LHCN-M2 (cell line): ENCODE data around the gene TRIM17. TPM values are rescaled to one million over a fixed set of nuclear protein-coding genes. Genes with fewer than 3 reads are reported as not detected.
A peak's percentile ranks its signal among the peaks of the same experiment; 100 is the strongest.
"Not testable (repeated sequence)": the region's sequence is repeated elsewhere in the genome, so short reads cannot be mapped to it uniquely, and the experiment has no call there.

Experiments
- DNase-seq: peaks from one replicate; pipeline ENCODE4 v3.0.0-alpha.2; 2012; ENCODE audit warnings: low read depth
- total RNA-seq: library from RNA; depleted of rRNA; stranded (reverse); fragments of >200 nt; gene quantifications from 2 replicates; pipeline ENCODE4 v1.2.3, GENCODE V29; 2014

TRIM17 gene
- total RNA-seq, 1 experiment from 2014 or later: not detected

DNA sequence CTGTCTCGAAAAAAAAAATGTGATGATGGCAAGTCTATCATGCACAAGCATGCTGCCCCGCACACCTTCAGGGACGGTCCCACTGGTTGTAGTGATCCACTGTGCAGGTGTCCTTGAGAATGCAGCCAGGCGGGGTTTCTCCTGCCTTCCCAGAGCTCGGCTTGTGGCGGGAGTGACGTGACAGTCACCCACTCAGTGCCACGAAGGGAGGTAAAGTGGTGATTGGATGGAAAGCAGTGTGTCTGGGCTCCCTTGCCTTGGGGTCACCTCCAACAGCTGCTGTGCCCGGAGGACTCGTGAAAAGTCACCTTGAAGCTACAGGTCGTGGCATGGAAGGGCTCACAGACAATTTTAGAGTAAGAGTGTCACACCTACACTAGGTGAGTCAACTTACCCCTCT lies 33.5 kb upstream of the TRIM17 start:
- no peak for DNase-seq

DNA sequence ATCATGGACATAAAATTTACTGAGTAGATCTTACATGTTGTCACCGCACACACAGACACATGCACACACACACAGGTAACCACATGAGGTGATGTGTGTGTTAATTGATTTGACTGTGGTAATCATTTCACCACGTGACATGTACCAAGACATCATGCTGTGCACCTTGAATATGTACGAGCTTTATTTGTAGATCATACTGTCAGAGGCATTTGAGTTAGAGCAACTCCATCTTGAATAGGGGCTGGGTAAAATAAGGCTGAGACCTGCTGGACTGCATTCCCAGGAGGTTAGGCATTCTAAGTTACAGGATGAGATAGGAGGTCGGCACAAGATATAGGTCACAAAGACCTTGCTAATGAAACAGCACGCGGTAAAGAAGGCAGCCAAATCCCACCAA lies 31.7 kb upstream of the TRIM17 start:
- DNase-seq: no peak

DNA sequence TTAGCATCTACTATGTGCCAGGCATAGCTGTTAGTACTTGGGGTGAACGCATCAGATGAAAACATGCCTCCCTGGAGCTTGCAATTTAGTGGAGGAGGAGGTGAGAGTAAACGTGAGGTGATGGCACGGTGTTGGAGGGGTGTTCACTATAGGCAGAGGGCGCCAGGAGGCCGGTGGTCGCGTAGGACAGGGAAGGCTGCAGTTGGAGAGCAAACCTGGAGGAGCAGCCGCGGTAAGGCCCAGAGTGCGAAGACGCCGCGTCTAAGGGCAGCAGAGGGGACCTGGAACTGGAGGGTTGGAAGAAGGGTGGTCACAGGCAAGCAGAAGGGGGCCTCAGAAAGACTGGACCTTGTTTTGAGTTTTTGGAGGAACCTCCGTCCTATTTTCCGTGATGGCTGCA lies 30.2 kb upstream of the TRIM17 start:
- DNase-seq: no peak

DNA sequence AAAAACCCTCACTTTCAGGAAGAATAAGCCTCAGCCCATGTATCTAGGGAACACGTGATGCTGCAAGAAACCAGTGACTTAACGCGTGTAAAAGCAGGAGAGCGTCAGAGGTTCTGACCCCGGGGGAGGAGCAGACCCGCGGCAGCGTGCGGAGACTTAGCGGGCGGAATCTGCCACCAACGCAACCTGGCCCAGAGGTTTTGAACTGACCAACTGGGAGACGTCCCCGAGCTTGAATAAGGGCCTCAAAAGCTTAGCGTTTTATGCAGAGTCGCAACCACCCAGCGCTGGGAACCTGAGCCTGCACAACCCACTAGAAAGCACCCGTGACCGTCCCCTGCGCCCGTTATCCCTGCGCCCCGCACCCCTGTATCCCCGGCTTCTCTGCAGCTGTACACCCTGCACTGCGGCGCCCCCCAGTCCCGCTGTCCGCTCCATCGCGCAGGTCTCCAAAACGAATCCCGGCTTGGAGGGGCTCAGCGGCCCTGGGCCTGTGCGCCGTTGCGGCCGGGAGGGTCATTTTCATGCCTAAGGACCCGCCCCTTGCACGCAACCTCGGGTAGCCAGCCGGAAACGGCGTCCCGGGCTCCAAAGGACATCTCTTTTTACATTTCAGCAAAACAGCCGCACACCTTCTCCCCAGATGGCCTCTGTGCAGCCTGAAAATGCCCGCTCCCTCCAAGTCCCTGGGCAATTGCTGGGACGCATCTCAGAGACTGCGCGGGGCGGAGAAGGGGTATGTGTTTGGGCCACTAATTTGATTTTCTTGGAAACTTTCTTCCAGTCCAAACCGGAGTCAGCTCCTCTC lies 29.4 kb upstream of the TRIM17 start:
- peak; percentile 17 for DNase-seq

DNA sequence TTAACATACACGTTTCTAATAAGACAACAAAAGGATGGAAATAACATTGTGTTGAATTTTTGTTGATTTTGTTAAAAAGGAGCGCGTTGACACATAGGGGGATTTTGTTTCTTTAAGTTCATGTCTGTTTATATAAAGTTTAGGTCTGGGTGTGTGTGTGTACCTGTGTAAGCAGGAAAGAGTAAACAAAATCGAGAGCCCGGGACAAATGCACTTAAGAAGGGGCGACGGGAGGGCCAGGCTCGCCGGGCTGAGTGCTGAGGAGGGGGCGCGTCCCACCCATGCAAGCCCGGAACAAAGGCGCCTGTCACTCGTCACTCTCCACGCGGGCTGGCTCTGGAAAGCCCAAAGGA lies 28.8 kb upstream of the TRIM17 start:
- no peak for DNase-seq

DNA sequence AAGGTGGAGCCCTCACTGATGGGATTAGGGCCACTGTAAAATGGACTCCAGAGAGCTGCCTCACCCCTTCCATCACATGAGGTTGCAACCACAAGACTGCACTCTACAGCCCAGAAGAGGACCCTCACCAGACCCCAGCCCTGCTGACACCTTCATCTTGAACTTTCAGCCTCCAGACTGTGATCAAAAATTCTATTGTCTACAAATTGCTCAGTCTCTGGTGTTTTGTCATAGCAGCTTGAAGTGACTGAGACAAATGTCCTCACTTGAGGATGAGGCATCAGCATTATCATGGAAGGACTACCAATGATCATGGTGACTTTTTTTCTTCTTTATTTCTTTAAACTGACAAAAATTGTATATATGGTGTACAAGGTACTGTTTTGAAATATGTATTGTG lies 26.7 kb upstream of the TRIM17 start:
- no peak for DNase-seq

DNA sequence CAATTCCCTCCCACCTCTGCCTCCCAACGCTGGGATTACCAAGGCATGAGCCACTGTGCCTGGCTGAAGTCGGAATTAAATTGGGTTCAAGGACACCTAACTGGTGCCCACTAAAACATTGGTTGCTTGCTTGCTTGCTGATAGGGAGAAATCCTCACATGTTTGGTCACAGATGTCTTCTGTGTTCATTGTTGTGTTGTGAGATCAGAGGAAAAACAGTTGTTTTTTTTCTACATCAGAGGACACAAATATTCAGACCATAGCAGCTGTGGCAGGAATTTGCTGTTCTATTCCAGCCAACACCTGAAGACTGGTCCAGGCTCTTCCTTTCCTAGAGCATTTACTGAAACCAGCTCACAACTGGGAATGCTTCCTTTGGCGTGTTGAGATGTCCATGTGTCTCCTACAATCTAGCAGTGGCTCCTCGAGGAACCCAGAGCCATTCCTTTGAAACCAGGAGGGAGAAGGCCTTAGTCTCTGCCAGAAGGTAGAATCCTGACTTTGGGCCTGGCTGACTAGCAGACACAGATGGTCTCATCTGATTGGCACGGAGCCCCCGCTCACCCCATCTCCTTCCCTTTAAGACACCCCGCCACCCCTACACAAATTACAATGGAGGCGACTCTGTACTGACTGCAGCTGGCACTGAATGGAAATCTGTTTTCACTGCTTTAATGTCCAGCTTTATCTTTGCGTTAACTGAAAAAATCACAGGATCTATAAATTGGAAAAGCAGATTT lies 24.3 kb upstream of the TRIM17 start:
- DNase-seq: no peak

DNA sequence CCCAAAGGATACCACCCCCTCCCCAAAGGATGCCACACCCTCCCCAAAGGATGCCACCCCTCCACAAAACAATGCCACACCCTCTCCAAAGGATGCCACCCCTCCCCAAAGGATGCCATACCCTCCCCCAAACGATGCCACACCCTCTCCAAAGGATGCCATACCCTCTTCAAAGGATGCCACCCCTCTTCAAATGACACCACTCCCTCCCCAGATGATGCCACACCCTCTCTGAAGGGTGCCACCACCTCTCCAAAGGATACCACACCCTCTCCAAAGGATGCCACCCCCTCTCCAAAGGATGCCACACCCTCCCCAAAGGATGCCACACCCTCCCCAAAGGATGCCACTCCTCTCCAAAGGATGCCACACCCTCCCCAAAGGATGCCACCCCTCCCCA lies 21.6 kb upstream of the TRIM17 start:
- DNase-seq: no peak

DNA sequence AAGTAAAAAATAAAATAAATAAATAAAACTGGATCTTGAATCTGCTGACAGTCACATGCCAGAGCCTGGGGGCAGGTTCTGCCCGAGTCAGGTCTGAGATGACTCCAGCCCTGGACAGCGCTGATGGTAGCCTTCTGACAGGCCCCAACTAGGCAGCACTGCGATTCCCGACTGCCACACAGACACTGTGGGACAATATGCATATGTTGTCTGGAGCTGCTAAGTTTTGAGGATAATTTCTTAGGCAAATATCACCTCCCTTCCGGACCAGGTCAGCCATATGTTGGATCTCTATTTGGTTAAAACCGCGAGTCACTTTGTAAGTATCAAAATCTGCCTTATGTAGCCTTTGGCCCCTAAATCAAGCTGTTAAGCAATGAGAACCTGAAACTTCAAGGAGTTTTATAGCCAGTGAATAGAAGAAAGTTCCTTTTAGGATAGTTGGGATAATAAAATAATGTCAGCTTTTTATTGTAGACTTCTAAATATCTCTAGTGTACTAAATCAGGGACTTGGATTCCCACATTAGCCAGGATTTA lies 20.8 kb upstream of the TRIM17 start:
- DNase-seq: no peak

DNA sequence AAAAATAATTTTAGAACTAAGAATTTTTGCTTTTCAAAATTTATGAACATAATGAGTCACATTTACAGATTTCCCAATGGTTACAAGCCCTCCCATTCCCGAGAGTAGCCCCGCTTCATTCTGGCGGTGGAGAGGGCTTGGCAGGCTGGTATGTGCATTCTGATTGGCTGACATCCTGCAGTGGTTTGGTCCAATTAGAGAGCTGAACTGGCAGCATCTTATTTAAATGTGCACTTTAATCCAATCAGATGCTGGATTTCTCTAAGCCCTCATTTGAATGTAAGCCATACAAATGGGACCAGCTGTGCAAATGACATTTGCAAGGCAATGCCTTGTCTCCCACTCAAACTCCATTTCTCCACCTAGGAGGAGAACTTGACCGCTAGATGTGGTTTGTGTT lies 18.0 kb upstream of the TRIM17 start:
- DNase-seq: no peak

DNA sequence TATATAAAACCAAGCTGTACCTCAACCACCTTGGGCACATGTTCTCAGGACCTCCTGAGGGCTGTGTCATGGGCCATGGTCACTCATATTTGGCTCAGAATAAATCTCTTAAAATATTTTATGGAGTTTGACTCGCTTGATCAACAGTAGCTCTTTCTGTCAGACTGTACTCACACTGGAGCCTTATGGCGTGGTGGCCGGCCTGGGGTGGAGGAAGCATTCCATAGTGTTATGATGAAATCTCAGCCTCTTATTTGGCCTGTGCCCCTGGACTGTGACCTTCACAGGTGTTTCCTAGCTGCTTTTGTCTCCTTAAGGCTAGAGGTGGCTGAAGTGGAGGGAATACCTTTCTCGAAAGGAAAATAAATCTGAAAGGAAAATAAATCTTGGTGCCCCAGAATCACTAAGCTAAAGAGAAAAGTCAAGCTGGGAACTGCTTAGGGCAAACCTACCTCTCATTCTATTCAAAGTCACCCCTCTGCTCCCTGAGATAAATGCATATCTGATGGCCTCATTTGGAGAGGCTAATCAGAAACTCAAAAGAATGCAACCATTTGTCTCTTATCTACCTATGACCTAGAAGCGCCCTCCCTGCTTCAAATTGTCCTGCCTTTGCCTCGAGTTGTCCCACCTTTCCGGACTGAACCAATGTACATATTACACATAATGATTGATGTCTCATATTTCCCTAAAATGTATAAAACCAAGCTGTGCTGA lies 16.8 kb upstream of the TRIM17 start:
- DNase-seq: not testable (repeated sequence)

DNA sequence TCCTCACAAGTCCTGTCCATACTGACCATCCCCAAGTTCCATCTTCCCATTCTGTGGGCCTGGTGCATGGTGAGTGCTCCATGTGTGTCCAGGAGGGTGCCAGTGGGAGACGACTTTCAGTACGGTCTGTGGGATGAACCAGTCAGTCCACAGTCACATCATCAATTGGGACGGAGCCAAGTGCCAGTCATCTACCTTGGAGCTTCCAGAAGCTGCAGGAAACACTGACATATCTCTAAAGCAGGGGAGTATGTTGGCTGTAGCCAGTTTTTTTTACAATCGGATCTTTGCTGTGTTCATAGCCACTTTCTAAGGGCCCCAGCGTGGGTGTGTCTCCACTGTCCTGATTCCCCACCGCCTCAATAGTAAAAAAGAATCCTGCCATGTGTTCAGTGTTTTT lies 13.6 kb upstream of the TRIM17 start:
- DNase-seq: no peak

DNA sequence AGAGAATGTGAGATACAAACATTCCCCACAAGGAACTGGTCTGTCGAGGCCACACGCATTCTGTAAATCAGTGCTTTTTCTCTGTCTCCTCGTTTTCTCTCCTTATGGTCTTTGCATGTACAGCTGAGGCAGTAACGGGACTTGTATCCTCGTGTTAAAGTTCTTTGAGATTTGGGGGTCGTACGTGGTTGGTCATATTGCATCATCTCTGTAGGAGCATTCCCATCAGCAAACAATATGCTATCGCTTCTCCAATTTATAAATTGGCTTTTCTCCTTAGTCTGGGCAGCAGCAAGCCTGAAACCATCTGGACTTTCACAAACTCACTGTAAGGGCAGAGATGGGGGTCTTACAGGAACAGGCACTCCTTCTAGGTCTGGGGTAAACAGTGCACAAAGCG lies 13.0 kb upstream of the TRIM17 start:
- DNase-seq: no peak

DNA sequence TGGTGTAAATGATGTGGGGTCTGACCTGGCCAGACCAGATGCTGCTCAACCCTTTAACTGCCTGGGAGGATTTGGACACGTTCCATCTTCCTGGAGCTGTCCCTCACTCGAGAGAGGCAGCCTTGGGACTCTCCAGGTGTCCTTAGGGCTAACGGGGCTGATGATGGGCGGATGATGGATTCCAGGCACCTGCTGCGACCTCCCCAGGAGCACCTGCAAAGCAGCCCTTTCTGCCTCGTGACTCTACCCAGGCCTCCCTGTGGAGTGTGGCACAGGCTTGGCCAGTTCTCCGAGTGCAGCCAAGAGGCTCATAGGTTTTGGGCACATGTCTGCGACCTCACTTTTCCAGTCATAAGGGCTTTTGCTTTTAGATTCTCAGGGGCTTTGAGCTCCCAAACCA lies 12.3 kb upstream of the TRIM17 start:
- no peak for DNase-seq

DNA sequence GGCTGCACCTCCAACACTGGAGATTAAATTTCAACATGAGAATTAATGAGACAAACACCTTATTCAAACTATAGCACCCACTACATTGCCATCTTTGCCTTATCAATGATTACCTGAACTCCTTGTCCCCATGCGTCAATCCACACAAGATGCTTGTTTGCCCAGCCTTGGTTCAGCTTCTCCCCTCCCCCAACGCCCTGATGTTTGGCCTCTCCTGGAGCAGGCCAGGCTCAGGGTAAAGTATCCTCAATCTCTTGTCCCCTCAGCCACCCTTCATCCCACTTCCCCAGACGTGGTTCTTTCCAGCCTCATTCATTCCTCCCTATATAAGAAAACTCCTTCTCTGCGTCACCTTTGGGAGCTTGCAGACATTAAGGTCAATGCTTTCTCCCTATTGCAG lies 11.8 kb upstream of the TRIM17 start:
- DNase-seq: no peak

DNA sequence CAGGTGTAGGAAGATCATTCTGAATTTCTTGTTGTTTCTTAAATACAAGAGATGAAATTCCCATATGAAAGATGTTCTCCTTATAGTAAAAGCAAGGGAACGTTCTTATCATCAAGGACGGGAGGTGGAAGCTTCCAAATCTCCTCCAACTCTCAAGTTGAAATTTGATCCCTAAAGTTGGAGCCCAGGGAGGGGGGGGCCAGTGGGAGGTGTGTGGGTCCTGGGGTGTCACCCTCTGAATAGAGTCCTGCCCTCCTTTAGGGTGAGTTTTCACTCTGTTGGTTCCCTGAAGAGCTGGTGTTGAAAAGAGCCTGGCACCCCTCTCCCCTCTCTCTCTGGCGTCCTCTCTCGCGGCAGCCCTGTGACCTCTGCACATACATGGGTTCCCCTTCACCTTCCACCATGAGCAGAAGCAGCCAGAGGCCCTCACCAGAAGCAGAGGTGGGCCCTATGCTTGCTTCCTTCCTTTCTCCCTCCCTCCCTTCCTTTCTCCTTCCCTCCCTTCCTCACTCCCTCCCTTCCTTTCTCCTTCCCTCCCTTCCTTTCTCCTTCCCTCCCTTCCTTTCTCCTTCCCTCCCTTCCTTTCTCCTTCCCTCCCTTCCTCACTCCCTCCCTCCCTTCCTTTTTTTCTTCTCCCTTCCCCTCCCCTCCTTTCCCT lies 10.0 kb upstream of the TRIM17 start:
- no peak for DNase-seq

DNA sequence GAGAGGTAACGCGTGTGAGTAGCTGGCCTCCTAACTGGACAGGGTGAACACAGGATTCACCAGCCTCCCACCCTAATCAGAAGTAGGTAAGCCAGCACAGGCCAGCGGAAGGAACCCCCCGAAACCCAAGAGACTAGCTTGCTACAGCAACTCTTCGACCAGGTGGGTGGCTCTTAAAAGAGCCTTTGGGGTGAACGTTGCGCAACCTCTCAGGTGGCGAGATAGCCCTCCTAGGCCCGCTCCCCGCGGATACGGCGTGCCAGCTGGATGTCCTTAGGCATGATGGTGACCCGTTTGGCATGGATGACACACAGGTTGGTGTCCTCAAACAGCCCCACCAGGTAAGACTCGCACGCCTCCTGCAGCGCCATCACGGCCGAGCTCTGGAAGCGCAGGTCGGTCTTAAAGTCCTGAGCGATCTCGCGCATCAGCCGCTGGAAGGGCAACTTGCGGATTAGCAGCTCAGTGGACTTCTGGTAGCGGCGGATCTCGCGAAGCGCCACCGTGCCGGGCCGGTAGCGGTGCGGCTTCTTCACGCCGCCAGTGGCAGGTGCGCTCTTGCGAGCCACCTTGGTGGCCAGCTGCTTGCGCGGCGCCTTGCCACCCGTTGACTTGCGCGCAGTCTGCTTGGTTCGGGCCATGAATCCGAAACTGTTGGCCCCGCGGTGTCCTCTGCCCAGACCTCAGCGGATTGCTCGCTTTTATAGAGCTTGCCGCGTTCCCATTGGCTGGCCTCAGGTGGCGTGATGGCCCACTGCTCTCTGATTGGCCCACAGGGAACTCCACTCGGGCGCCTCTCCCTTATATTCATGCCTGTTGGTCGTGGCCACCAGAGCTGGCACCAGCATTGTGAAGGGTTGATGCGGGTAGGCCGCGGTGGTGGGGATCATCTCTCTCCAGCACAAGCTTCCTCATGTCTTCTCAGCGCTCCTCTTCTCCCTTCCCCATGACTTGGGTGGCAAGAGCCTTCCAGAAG lies 8.3 kb upstream of the TRIM17 start:
- no peak for DNase-seq

DNA sequence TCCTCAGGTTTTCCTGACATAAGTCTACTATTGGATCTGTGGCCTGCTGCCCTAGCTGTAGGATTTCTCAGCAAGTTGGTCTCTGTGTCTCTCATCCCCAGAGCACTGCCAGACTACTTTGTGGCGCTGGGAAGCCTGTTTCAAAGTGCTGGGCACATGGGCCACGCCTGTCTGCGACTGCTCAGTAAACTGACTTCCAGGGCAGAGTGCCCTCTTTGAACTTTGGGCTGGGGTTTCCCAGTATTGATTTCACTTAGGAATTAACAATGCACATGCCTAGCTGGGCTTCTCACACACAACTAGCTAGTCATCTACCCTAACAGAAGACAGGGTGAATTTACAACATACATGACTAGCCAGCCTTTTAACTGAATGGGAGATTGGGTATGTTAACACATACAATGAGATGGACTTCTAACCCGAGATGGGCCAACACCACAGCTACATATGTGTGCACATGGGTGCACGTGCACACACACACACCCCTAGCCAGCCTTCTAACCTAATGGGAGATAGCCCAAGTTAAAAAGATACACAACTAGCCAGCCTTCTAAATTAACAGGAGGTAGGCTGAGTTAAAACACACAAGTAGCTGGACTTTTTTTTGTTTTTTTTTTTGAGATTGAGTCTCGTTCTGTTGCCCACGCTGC lies 6.9 kb upstream of the TRIM17 start:
- DNase-seq: no peak

DNA sequence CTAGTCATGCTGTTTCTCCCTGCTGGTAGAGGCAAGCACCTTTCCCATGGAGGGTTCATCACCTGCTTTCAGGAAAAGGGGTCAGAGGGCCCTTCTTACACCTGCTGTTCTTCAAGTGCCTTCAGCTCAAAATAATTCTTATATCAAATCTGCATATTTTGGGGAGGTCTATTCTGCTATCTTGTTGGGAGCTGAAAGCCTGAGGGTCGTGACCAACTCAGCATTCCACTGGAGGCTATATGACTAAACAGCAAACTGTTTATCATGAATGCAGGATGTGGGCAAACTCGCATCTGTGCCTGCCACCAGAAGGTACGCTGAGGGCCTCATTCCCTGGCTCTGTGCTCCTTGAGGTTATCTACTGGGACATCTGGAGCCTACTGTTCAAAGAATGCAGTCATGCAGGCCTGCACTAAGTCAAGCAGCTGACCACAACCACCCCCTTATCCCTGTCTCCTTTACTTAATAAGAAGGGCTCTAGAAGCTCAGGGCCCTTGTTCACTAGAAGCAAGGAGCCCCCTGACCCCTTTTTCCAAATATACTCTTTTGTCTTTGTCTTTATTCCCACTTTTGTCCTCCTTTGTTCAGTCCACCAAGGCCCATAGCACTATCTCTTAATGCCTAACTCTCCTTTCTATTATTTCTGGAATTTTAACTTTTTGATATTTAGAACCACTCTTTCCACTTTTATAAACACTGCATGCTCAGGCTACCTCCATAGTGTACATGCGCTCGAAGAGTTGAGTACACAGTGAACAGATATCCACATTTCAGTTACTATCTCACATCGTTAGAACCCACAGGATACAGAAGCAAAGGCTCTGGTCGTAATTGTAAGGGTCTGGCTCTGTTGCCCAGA lies 4.5 kb upstream of the TRIM17 start:
- no peak for DNase-seq
